ENCODE results near the gene BANF2.

- TF ChIP-seq, protein P1, sequence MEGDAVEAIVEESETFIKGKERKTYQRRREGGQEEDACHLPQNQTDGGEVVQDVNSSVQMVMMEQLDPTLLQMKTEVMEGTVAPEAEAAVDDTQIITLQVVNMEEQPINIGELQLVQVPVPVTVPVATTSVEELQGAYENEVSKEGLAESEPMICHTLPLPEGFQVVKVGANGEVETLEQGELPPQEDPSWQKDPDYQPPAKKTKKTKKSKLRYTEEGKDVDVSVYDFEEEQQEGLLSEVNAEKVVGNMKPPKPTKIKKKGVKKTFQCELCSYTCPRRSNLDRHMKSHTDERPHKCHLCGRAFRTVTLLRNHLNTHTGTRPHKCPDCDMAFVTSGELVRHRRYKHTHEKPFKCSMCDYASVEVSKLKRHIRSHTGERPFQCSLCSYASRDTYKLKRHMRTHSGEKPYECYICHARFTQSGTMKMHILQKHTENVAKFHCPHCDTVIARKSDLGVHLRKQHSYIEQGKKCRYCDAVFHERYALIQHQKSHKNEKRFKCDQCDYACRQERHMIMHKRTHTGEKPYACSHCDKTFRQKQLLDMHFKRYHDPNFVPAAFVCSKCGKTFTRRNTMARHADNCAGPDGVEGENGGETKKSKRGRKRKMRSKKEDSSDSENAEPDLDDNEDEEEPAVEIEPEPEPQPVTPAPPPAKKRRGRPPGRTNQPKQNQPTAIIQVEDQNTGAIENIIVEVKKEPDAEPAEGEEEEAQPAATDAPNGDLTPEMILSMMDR (IDR thresholded peaks at IDR 0.05; ENCODE audit: poor library complexity) = no peak
- TF ChIP-seq EZH2 (IDR thresholded peaks at IDR 0.05; ENCODE audit: borderline replicate concordance) = no peak
- TF ChIP-seq EZH2phosphoT487 (IDR thresholded peaks at IDR 0.05; ENCODE audit: low read depth, severe bottlenecking, unreplicated experiment) = no peak
Observed at GRCh38 chr20:17771206-17772004, 71.6 kb downstream of the BANF2 start.

All from hepatocyte (in vitro differentiated cells).